H1 (cell line): ENCODE results near the gene PTDSS2. TPM values are rescaled to one million over a fixed set of nuclear protein-coding genes. Genes with fewer than 3 reads are reported as not detected.

ENCODE experiments used
- CTCF ChIA-PET: fragments of 300-600 bp; sonication (Branson Sonifier 250); formaldehyde crosslinking; loops from one replicate; lab custom pipeline; 2021; ENCODE audit not compliant: partially characterized antibody; lab: Charles Lee
- POLR2A ChIA-PET: fragments of 300-600 bp; sonication (Branson Sonifier 250); formaldehyde crosslinking; loops from one replicate; lab custom pipeline; 2021; ENCODE audit warnings: inconsistent platforms; ENCODE audit not compliant: partially characterized antibody; lab: Charles Lee
- DNase-seq, 2 experiments: peaks; one replicate each; pipeline versions ENCODE4 v3.0.0 to v3.0.0-alpha.2; 2010 to 2022; ENCODE audit warnings: low spot score in 2 of 2, low read depth in 1 of 2, mixed read lengths in 1 of 2
- FAIRE-seq: peaks from 2 replicates; lab custom pipeline; 2011; peaks lifted over from hg19 to GRCh38; lab: Jason Lieb, UNC
- H2AFZ ChIP-seq: 2 replicates; pipeline ENCODE4 v1.8.1; 2012; ENCODE audit warnings: low read length, inconsistent platforms
- H2AK5ac ChIP-seq: 2 replicates; pipeline ENCODE4 v1.6.1; 2013; ENCODE audit warnings: low read depth, low read length
- H2BK120ac ChIP-seq: replicated peaks from 2 replicates; pipeline ENCODE3; 2013; ENCODE audit warnings: low read depth, low read length, inconsistent platforms
- H2BK12ac ChIP-seq: 2 replicates; pipeline ENCODE4 v1.6.1; 2013; ENCODE audit warnings: low read depth, low read length
- H2BK15ac ChIP-seq: 2 replicates; pipeline ENCODE4 v1.6.1; 2013; ENCODE audit warnings: low read length
- H2BK20ac ChIP-seq: 2 replicates; pipeline ENCODE4 v1.6.1; 2013; ENCODE audit warnings: low read length
- H2BK5ac ChIP-seq: 2 replicates; pipeline ENCODE4 v1.6.1; 2013; ENCODE audit warnings: low read depth, low read length
- H3K14ac ChIP-seq: 2 replicates; pipeline ENCODE4 v1.6.1; 2013; ENCODE audit warnings: inconsistent platforms; ENCODE audit not compliant: insufficient read length
- H3K18ac ChIP-seq: 2 replicates; pipeline ENCODE4 v1.6.1; 2013; ENCODE audit warnings: low read length; ENCODE audit errors: extremely low read depth
- H3K23ac ChIP-seq: 2 replicates; pipeline ENCODE4 v1.6.1; 2013; ENCODE audit warnings: inconsistent platforms; ENCODE audit not compliant: insufficient read length
- H3K23me2 ChIP-seq: 2 replicates; pipeline ENCODE4 v1.6.1; 2013; ENCODE audit warnings: low read depth, low read length
- H3K27ac ChIP-seq: 2 replicates; pipeline ENCODE4 v1.6.1; 2011; ENCODE audit warnings: low read depth, low read length, inconsistent platforms
- H3K27me3 ChIP-seq, 4 experiments: replicated peaks in 1 of 4; 1 replicate in 1 of 4; 2 replicates in 3 of 4; pipeline versions ENCODE4 v1.6.1 to v1.8.1; 2011 to 2013; ENCODE audit warnings: low read length in 3 of 4, mild to moderate bottlenecking in 3 of 4, inconsistent platforms in 2 of 4, mixed read lengths in 2 of 4, moderate library complexity in 1 of 4; ENCODE audit not compliant: control insufficient read depth in 3 of 4, insufficient read depth in 3 of 4; ENCODE audit errors: extremely low read depth in 1 of 4
- H3K36me3 ChIP-seq, 4 experiments: 2 replicates each; pipeline versions ENCODE4 v1.6.1 to v1.8.1; 2011 to 2013; ENCODE audit warnings: mild to moderate bottlenecking in 4 of 4, low read length in 3 of 4, moderate library complexity in 2 of 4, control low read depth in 1 of 4, inconsistent platforms in 1 of 4; ENCODE audit not compliant: insufficient read depth in 4 of 4, control insufficient read depth in 2 of 4
- H3K4ac ChIP-seq: replicated peaks from 2 replicates; pipeline ENCODE3; 2013; ENCODE audit warnings: low read length, low read depth, mixed read lengths, inconsistent platforms; ENCODE audit not compliant: insufficient read length
- H3K4me1 ChIP-seq, 4 experiments: replicated peaks in 1 of 4; 1 replicate in 1 of 4; 2 replicates in 3 of 4; pipeline versions ENCODE4 v1.6.1 to v1.8.1; 2011 to 2013; ENCODE audit warnings: low read length in 3 of 4, inconsistent platforms in 2 of 4, mixed read lengths in 1 of 4; ENCODE audit not compliant: insufficient read depth in 4 of 4, control insufficient read depth in 3 of 4
- H3K4me2 ChIP-seq, 2 experiments: 2 replicates each; pipeline versions ENCODE4 v1.6.1 to v1.8.1; 2011 to 2013; ENCODE audit warnings: low read depth in 2 of 2, low read length in 2 of 2, control low read depth in 1 of 2, inconsistent platforms in 1 of 2, mild to moderate bottlenecking in 1 of 2; ENCODE audit not compliant: insufficient read depth in 1 of 2
- H3K4me3 ChIP-seq, 4 experiments: fragments of 200-600, 300-600 bp in 1 of 4; sonication (generic), shearing (Covaris generic), sonication (Bioruptor Twin) in 1 of 4; 2 replicates each; pipeline versions ENCODE4 v1.5.1 to v1.8.1; 2011 to 2016; ENCODE audit warnings: low read length in 4 of 4, low read depth in 3 of 4, control low read depth in 2 of 4, inconsistent platforms in 2 of 4, mild to moderate bottlenecking in 2 of 4, mixed read lengths in 1 of 4, moderate library complexity in 1 of 4; ENCODE audit not compliant: insufficient read depth in 2 of 4; ENCODE audit errors: extremely low read depth in 1 of 4
- H3K56ac ChIP-seq: replicated peaks from 2 replicates; pipeline ENCODE3; 2013; ENCODE audit warnings: low read depth, mild to moderate bottlenecking, mixed read lengths, low read length, inconsistent platforms; ENCODE audit not compliant: insufficient read length
- H3K79me1 ChIP-seq: 2 replicates; pipeline ENCODE4 v1.6.1; 2013; ENCODE audit warnings: low read depth, low read length, control low read depth
- H3K79me2 ChIP-seq, 2 experiments: 2 replicates each; pipeline versions ENCODE4 v1.6.1 to v1.8.1; 2012 to 2013; ENCODE audit warnings: low read length in 2 of 2, mild to moderate bottlenecking in 2 of 2, inconsistent platforms in 1 of 2; ENCODE audit not compliant: insufficient read depth in 2 of 2, control insufficient read depth in 1 of 2
- H3K9ac ChIP-seq, 4 experiments: replicated peaks in 1 of 4; 1 replicate in 1 of 4; 2 replicates in 3 of 4; pipeline versions ENCODE4 v1.6.1 to v1.8.1; 2011 to 2013; ENCODE audit warnings: low read depth in 3 of 4, low read length in 3 of 4, control low read depth in 2 of 4, mild to moderate bottlenecking in 2 of 4, moderate library complexity in 2 of 4, inconsistent platforms in 1 of 4; ENCODE audit errors: extremely low read depth in 1 of 4
- H3K9me3 ChIP-seq, 2 experiments: 2 replicates each; pipeline versions ENCODE4 v1.6.1 to v1.8.1; 2012 to 2013; ENCODE audit warnings: mild to moderate bottlenecking in 2 of 2, moderate library complexity in 2 of 2, control low read depth in 1 of 2, inconsistent platforms in 1 of 2, low read depth in 1 of 2, low read length in 1 of 2, mixed read lengths in 1 of 2; ENCODE audit not compliant: insufficient read depth in 2 of 2
- H4K20me1 ChIP-seq, 2 experiments: replicated peaks in 1 of 2; 2 replicates each; pipeline versions ENCODE3 to v1.8.1; 2011 to 2013; ENCODE audit warnings: inconsistent platforms in 2 of 2, low read length in 2 of 2, mild to moderate bottlenecking in 1 of 2; ENCODE audit not compliant: insufficient read depth in 2 of 2, control insufficient read depth in 1 of 2
- H4K5ac ChIP-seq: 2 replicates; pipeline ENCODE4 v1.6.1; 2013; ENCODE audit warnings: low read length, low read depth, mixed read lengths, inconsistent platforms; ENCODE audit not compliant: insufficient read length
- H4K8ac ChIP-seq: 2 replicates; pipeline ENCODE4 v1.8.0; 2013; ENCODE audit warnings: mild to moderate bottlenecking, moderate library complexity, low read length, inconsistent platforms; ENCODE audit not compliant: insufficient read depth; ENCODE audit errors: extremely low read depth
- H4K91ac ChIP-seq: replicated peaks from 2 replicates; pipeline ENCODE3; 2013; ENCODE audit warnings: low read length, mixed read lengths, inconsistent platforms; ENCODE audit not compliant: insufficient read length
- ATF2 ChIP-seq: IDR thresholded peaks from 2 replicates; pipeline ENCODE4 v1.6.1; 2012; ENCODE audit warnings: low read length, inconsistent platforms
- BRCA1 ChIP-seq: IDR thresholded peaks from 2 replicates; pipeline ENCODE4 v1.6.1; 2012; ENCODE audit warnings: low read depth, low read length, improper control_type of control experiment
- CTBP2 ChIP-seq: IDR thresholded peaks from 2 replicates; pipeline ENCODE4 v1.7.0; 2011; ENCODE audit warnings: borderline replicate concordance, mild to moderate bottlenecking, moderate library complexity, mixed read lengths, low read length; ENCODE audit not compliant: insufficient read depth, insufficient read length
- GABPA ChIP-seq: IDR thresholded peaks from 2 replicates; pipeline ENCODE4 v1.6.1; 2011; ENCODE audit warnings: mild to moderate bottlenecking, low read length, moderate library complexity, borderline replicate concordance; ENCODE audit not compliant: insufficient read depth
- HDAC2 ChIP-seq, 2 experiments: fragments of 300-600 bp in 1 of 2; sonication (generic) in 1 of 2; IDR thresholded peaks; 2 replicates each; pipeline ENCODE4 v1.6.1; 2011 to 2012; ENCODE audit warnings: low read depth in 2 of 2, low read length in 2 of 2, mild to moderate bottlenecking in 2 of 2, moderate library complexity in 2 of 2, borderline replicate concordance in 1 of 2, inconsistent platforms in 1 of 2
- KDM1A ChIP-seq: fragments of 200-600, 300-600 bp; sonication (generic); IDR thresholded peaks from 2 replicates; pipeline ENCODE4 v1.7.1; 2016; ENCODE audit warnings: mild to moderate bottlenecking, low read length, borderline replicate concordance
- KDM5A ChIP-seq: fragments of 200-600 bp; IDR thresholded peaks from 2 replicates; pipeline ENCODE4 v1.7.1; 2012; ENCODE audit warnings: mild to moderate bottlenecking, low read length, inconsistent platforms, mixed read lengths
- RFX5 ChIP-seq: IDR thresholded peaks from 2 replicates; pipeline ENCODE4 v1.6.1; 2011; ENCODE audit warnings: low read depth, low read length, improper control_type of control experiment, borderline replicate concordance
- SUZ12 ChIP-seq: fragments of 200-600 bp; sonication (generic); IDR thresholded peaks from 2 replicates; pipeline ENCODE4 v1.6.1; 2012; ENCODE audit warnings: mild to moderate bottlenecking, inconsistent platforms, low read length, moderate library complexity, mixed read lengths
- TAF1 ChIP-seq: IDR thresholded peaks from 2 replicates; pipeline ENCODE4 v1.6.1; 2011; ENCODE audit warnings: mild to moderate bottlenecking, low read depth, low read length
- WGBS, 2 experiments: shearing (Covaris generic) in 1 of 2; methylation state at CpG; one replicate each; pipeline versions ENCODE4 v1.1.6 to v1.1.7; 2013 to 2015; ENCODE audit warnings: low lambda C conversion rate in 2 of 2, mixed read lengths in 2 of 2, inconsistent platforms in 1 of 2, low coverage in 1 of 2, missing lambda C conversion rate in 1 of 2; ENCODE audit not compliant: insufficient replicate concordance in 2 of 2, insufficient coverage in 1 of 2, insufficient read length in 1 of 2; ENCODE audit errors: extremely low coverage in 1 of 2, missing lambda C conversion rate in 1 of 2; 5-methylcytosine and 5-hydroxymethylcytosine counted together
- polyA plus RNA-seq, 7 experiments: library from polyadenylated mRNA; depleted of rRNA in 3 of 7; stranded (reverse) in 5 of 7; unstranded in 2 of 7; fragments of >200 nt in 5 of 7; fragments of 200-250 nt in 2 of 7; gene quantifications; 1 replicate in 5 of 7; 2 replicates in 1 of 7; 4 replicates in 1 of 7; pipeline versions ENCODE4 v1.2.1 to v1.2.3, GENCODE V29; 2011 to 2013; ENCODE audit warnings: missing spikeins in 2 of 7, mixed read lengths in 2 of 7
- total RNA-seq: library from RNA; stranded (reverse); fragmentation: NEBNext Ultra II Directional; extraction: Animal tissue kit (Norgen Biotek cat#: 25700); gene quantifications from 2 replicates; pipeline ENCODE4 v1.2.1, GENCODE V29; 2021

PTDSS2 gene
- total and polyA plus RNA-seq, 2 of the 8 experiments (the other 6 are each of a cell fraction or from before 2014, with no cell fraction given) = 48.7 to 68.2 TPM

- H2BK5ac ChIP-seq = no peak overlapping the region
- H3K23ac ChIP-seq = no peak overlapping the region
- H3K4me1 ChIP-seq = peaks cover 0 to 15% (median 7%) of the 10 kb centered on the region in 4 experiments; a peak in 5 of 7 replicates
- H3K79me2 ChIP-seq = no peaks in the 10 kb centered on the region
- no peak for FAIRE-seq
- no peaks in the 10 kb centered on the region for H3K27me3 ChIP-seq
- no peak overlapping the region for H3K4me2 ChIP-seq
- H2BK20ac ChIP-seq = no peak overlapping the region
- no peak overlapping the region for H3K18ac ChIP-seq
- H3K9ac ChIP-seq = no peak overlapping the region
- no peak overlapping the region for H2AFZ ChIP-seq
- H3K56ac ChIP-seq = no peak overlapping the region
- no peak overlapping the region for H4K91ac ChIP-seq
- no peak overlapping the region for H2BK15ac ChIP-seq
- no peaks in the 10 kb centered on the region for H3K79me1 ChIP-seq
- no peak overlapping the region for H3K4me3 ChIP-seq
- no peak overlapping the region for H3K4ac ChIP-seq
- no peak for DNase-seq
- no peak overlapping the region for H2BK120ac ChIP-seq
- H3K36me3 ChIP-seq = 0 out of 8 replicates have a peak, but pooled peaks cover 0 to 2% (median 0%) of the 10 kb centered on the region in 4 experiments
- no peak overlapping the region for H4K8ac ChIP-seq
- H3K23me2 ChIP-seq = peaks cover 2% of the 10 kb centered on the region; the same call in 1 of the 2 replicates
- H3K14ac ChIP-seq = no peak overlapping the region
- WGBS, 2 experiments = 93% methylated on average over 16 of the region's 21 CpGs; no CpG with 5 or more reads in 1 of the 2 experiments
- ChIA-PET CTCF (interaction anchor here (0.6 to 1.9 kb wide), 4 partner anchors 9 to 81 kb away, joined by 3 to 6 read pairs (median 4); no protein-coding TSS in a partner anchor), POLR2A (interaction anchor here (0.8 to 3.6 kb wide), 2 partner anchors 12 to 35 kb away, joined by 3 to 21 read pairs; partner anchors contain the start of gene PTDSS2)
- H4K20me1 ChIP-seq = no peaks in the 10 kb centered on the region
- H2AK5ac ChIP-seq = no peak overlapping the region
- H4K5ac ChIP-seq = no peak overlapping the region
- no peak overlapping the region for H2BK12ac ChIP-seq
- no peak overlapping the region for H3K27ac ChIP-seq
- peaks cover 6 to 10% of the 10 kb centered on the region in 2 experiments; a peak in 3 of 4 replicates for H3K9me3 ChIP-seq
- TF ChIP-seq TAF1 (no peak), KDM5A (no peak), BRCA1 (no peak), RFX5 (no peak), HDAC2 (IDR thresholded peaks at IDR 0.05; ENCODE audit: borderline replicate concordance in 1 of 2, low read depth in 2 of 2, low read length in 2 of 2) (no peak), SUZ12 (no peak), KDM1A (no peak), ATF2 (no peak), GABPA (no peak), CTBP2 (no peak)
These were observed 11.8 kb upstream of the PTDSS2 start for GRCh38 chr11:438101-438844.
